GM19372 (cell line): ENCODE results near the gene SMIM21.

Experiments
- ATAC-seq: cut with Tn5 transposase; IDR thresholded peaks from one replicate; pipeline ENCODE4 v1.9.1; 2021; ENCODE audit warnings: mild to moderate bottlenecking, low read depth, moderate library complexity; ENCODE audit not compliant: unreplicated experiment

The SMIM21 gene

GRCh38 chr18:75378376-75379315, 48.9 kb downstream of the SMIM21 start:
- ATAC-seq = no peak

- no peak for ATAC-seq
Measured at GRCh38 chr18:75377926-75378325, 49.6 kb downstream of the SMIM21 start.

GRCh38 chr18:75377258-75377657, 50.2 kb downstream of the SMIM21 start:
- ATAC-seq = no peak

GRCh38 chr18:75376004-75376403, 51.5 kb downstream of the SMIM21 start:
- ATAC-seq = no peak

- no peak for ATAC-seq
Measured at GRCh38 chr18:75375341-75375740, 52.2 kb downstream of the SMIM21 start.

GRCh38 chr18:75374466-75374865, 53.0 kb downstream of the SMIM21 start:
- ATAC-seq = no peak

GRCh38 chr18:75369026-75369721, 58.3 kb downstream of the SMIM21 start:
- ATAC-seq = no peak

GRCh38 chr18:75365837-75366236, 61.7 kb downstream of the SMIM21 start:
- no peak for ATAC-seq

- ATAC-seq = no peak
Measured at GRCh38 chr18:75365254-75365629, 62.3 kb downstream of the SMIM21 start.

- no peak for ATAC-seq
Measured at GRCh38 chr18:75364512-75365253, 62.8 kb downstream of the SMIM21 start.

GRCh38 chr18:75363446-75364225, 63.9 kb downstream of the SMIM21 start:
- ATAC-seq = no peak

- no peak for ATAC-seq
Measured at GRCh38 chr18:75362435-75362834, 65.1 kb downstream of the SMIM21 start.

GRCh38 chr18:75360941-75361340, 66.6 kb downstream of the SMIM21 start:
- ATAC-seq = no peak

GRCh38 chr18:75360215-75360614, 67.3 kb downstream of the SMIM21 start:
- no peak for ATAC-seq
